BLaER1 (cell line): ENCODE data around the gene LRRFIP1.

ENCODE experiments used
- H3K27ac ChIP-seq: shearing (Covaris generic); formaldehyde crosslinking; 2 replicates; pipeline ENCODE4 v1.8.1; 2022
- H3K27me3 ChIP-seq: shearing (Covaris generic); formaldehyde crosslinking; 2 replicates; pipeline ENCODE4 v1.8.1; 2022
- H3K36me3 ChIP-seq: shearing (Covaris generic); formaldehyde crosslinking; 2 replicates; pipeline ENCODE4 v1.8.1; 2022
- H3K4me1 ChIP-seq: shearing (Covaris generic); formaldehyde crosslinking; 2 replicates; pipeline ENCODE4 v1.8.1; 2022
- H3K4me2 ChIP-seq: shearing (Covaris generic); formaldehyde crosslinking; 2 replicates; pipeline ENCODE4 v1.8.1; 2022
- H3K4me3 ChIP-seq: shearing (Covaris generic); formaldehyde crosslinking; 2 replicates; pipeline ENCODE4 v1.8.1; 2022
- H3K9ac ChIP-seq: shearing (Covaris generic); formaldehyde crosslinking; 2 replicates; pipeline ENCODE4 v1.8.1; 2022
- H3K9me3 ChIP-seq: shearing (Covaris generic); formaldehyde crosslinking; 2 replicates; pipeline ENCODE4 v1.8.1; 2022
- H4K20me1 ChIP-seq: shearing (Covaris generic); formaldehyde crosslinking; 2 replicates; pipeline ENCODE4 v1.8.1; 2022
- Cebpa-rat ChIP-seq: shearing (Covaris generic); IDR thresholded peaks from 2 replicates; pipeline ENCODE4 v1.8.1; 2022

The LRRFIP1 gene

DNA sequence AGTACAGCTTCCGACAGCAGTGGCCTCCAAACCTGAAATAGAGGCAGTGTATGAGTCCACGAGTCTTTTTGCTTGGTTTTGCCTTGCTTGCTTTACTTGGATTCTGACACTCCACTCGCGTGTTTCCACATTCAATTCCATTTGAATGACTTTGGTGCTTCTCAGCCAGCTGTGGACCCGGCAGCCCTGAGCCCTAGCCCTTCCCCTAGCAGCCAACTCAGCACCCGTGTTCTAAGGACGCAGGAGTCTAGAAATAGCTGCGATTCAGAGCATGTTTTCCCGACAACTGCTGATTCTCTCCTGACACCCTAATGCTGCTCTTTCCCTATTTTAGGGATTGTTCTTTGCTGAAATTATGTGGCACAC lies 20.6 kb downstream of the LRRFIP1 start:
- Histone ChIP-seq H3K27ac (no peak overlapping the region), H3K27me3 (no peaks in the 10 kb centered on the region), H3K36me3 (peaks cover 95% of the 10 kb centered on the region), H3K4me2 (no peak overlapping the region), H3K4me1 (peaks cover 10% of the 10 kb centered on the region), H3K9me3 (peaks cover 38% of the 10 kb centered on the region), H4K20me1 (peaks cover 49% of the 10 kb centered on the region), H3K4me3 (no peak overlapping the region), H3K9ac (no peak overlapping the region)
- no peak for TF ChIP-seq Cebpa-rat

- H3K27ac ChIP-seq: no peak overlapping the region
- peaks cover 22% of the 10 kb centered on the region for H3K4me1 ChIP-seq
- no peak overlapping the region for H3K4me2 ChIP-seq
- peaks cover 31% of the 10 kb centered on the region for H4K20me1 ChIP-seq
- no peak overlapping the region for H3K4me3 ChIP-seq
- H3K9me3 ChIP-seq: peaks cover 50% of the 10 kb centered on the region
- no peak overlapping the region for H3K9ac ChIP-seq
- H3K36me3 ChIP-seq: peaks cover 77% of the 10 kb centered on the region
- TF ChIP-seq Cebpa-rat: no peak
- H3K27me3 ChIP-seq: no peaks in the 10 kb centered on the region
Measured at GRCh38 chr2:237649541-237650454, 22.4 kb downstream of the LRRFIP1 start.

DNA sequence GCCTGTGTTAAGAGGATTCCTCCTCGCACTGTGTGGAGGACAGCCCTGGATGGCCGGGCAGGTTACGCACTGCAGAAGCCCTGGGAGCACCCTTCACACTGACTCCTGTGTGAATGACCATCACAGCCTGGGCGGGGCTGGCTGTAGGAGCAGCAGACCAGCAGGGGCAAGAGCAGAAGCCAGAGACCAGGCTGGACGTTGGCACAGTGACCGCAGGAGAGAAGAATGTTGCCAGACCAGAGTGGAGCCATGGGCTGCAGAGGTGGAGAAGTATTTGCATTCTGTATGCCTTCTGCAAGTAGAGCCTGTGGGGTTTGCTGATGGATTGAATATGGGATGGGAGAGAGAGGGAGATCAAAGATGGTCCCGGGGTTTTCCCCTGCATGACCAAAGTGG lies 23.1 kb downstream of the LRRFIP1 start:
- no peaks in the 10 kb centered on the region for H3K27me3 ChIP-seq
- peaks cover 50% of the 10 kb centered on the region for H3K9me3 ChIP-seq
- no peak for TF ChIP-seq Cebpa-rat
- H3K4me2 ChIP-seq: no peak overlapping the region
- H4K20me1 ChIP-seq: peaks cover 24% of the 10 kb centered on the region
- H3K4me1 ChIP-seq: peaks cover 29% of the 10 kb centered on the region
- H3K9ac ChIP-seq: no peak overlapping the region
- H3K27ac ChIP-seq: no peak overlapping the region
- H3K4me3 ChIP-seq: no peak overlapping the region
- peaks cover 71% of the 10 kb centered on the region for H3K36me3 ChIP-seq

DNA sequence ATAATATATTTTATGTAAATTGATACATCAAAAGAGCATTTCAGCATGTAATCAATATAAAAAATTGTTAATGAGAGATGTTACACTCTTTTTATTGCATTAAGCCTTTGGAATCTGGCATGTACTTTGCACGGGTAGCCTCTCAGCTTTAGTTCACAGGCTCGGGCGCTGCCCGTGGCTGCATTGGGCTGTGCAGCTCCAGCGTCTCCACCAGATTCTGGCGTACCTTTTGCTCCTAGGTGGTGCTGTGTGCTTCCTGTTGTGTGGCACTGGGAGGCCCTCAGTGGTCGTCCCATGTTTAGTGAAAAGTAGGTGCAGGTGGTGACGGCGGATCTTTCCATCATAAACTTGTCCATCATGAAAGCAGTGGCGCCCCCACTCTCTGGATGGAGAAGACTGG lies 24.4 kb downstream of the LRRFIP1 start:
- no peak for TF ChIP-seq Cebpa-rat
- no peaks in the 10 kb centered on the region for H3K27me3 ChIP-seq
- peaks cover 60% of the 10 kb centered on the region for H3K36me3 ChIP-seq
- H3K4me2 ChIP-seq: no peak overlapping the region
- H4K20me1 ChIP-seq: peaks cover 14% of the 10 kb centered on the region
- H3K27ac ChIP-seq: no peak overlapping the region
- H3K4me1 ChIP-seq: peaks cover 29% of the 10 kb centered on the region
- H3K9ac ChIP-seq: no peak overlapping the region
- H3K9me3 ChIP-seq: peaks cover 56% of the 10 kb centered on the region
- no peak overlapping the region for H3K4me3 ChIP-seq

GRCh38 chr2:237652181-237652580 lies 24.8 kb downstream of the LRRFIP1 start:
- Histone ChIP-seq H3K9ac (no peak overlapping the region), H3K4me1 (peaks cover 27% of the 10 kb centered on the region), H3K36me3 (peaks cover 60% of the 10 kb centered on the region), H3K9me3 (peaks cover 60% of the 10 kb centered on the region), H4K20me1 (peaks cover 10% of the 10 kb centered on the region), H3K4me2 (no peak overlapping the region), H3K27me3 (no peaks in the 10 kb centered on the region), H3K27ac (no peak overlapping the region), H3K4me3 (no peak overlapping the region)
- TF ChIP-seq Cebpa-rat: no peak

DNA sequence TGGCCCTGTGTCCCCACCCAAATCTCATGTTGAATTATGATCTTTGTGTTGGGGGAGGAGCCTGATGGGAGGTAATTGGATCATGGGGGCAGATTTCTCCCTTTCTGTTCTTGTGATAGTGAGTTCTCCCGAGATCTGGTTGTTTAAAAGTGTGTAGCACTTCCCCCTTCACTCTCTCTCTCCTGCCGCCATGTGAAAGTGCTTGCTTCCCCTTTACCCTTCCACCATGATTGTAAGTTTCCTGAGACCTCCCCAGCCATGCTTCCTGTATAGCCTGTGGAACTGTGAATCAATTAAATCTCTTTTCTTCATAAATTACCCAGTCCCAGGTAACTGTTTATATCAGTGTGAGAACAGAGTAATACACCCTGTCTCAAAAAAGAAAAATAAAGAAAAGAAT lies 25.5 kb downstream of the LRRFIP1 start:
- Histone ChIP-seq H3K9me3 (peaks cover 67% of the 10 kb centered on the region), H3K36me3 (peaks cover 56% of the 10 kb centered on the region)

DNA sequence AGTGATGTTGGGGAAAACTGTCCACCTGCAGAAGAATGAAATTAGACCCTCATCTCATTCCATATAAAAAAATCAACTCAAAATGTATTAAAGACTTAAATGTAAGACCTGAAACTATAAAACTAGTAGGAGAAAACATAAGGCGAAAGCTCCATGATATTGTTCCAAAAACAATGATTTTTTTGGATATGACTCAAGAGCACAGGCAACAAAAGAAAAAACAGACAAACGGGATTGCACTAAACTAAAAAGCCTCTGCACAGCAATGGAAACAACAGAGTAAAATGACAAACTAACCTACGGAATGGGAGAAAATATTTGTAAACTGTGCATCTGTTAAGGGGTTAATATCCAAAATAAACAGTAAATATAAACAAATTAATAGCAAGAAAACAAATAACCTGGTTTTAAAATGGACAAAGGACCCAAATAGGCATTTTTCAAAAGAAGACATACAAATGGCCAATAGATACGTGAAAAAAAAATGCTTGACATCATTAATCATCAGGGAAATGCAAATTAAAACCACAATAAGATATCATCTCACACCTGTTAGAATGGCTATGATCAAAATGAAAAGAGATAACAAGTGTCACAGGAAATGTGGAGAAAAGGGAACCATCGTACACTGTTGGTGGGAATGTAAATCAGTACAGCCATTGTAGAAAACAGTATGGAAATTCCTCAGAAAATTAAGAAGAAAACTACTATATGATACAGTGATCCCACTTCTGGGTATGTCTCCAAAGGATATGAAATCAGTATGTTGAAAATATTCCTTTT lies 26.6 kb downstream of the LRRFIP1 start:
- H3K36me3 ChIP-seq: peaks cover 47% of the 10 kb centered on the region
- H4K20me1 ChIP-seq: no peaks in the 10 kb centered on the region; the same call in 1 of the 2 replicates
- no peak for TF ChIP-seq Cebpa-rat

More for the DNA sequence above, 25.5 kb downstream of the LRRFIP1 start:
- Histone ChIP-seq H3K27me3 (no peaks in the 10 kb centered on the region), H4K20me1 (peaks cover 3% of the 10 kb centered on the region), H3K4me3 (no peak overlapping the region), H3K9ac (no peak overlapping the region), H3K4me1 (peaks cover 20% of the 10 kb centered on the region), H3K4me2 (no peak overlapping the region), H3K27ac (no peak overlapping the region)
- TF ChIP-seq Cebpa-rat: no peak

DNA sequence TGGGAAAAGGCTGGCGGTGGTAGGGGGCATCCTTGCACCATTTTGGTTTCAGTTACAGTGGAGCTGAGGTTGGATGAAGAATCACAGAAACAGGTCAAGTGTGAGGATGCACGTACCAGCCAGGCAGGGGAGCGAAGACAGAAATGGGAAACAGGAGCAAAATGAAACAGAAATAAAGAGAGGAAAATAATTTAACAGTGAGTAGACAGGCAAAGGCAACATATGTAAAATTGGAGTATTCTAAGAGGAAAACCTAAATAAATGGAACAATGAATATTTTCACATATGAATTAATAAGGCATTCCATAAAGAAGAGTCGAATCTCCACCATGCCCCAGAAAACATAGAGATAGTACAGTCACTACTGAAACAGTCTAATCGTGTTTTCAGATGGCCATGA lies 29.7 kb downstream of the LRRFIP1 start:
- Histone ChIP-seq H3K36me3 (peaks cover 16% of the 10 kb centered on the region), H3K27me3 (no peaks in the 10 kb centered on the region), H3K4me2 (no peak overlapping the region), H4K20me1 (peaks cover 16% of the 10 kb centered on the region; the same call in 1 of the 2 replicates), H3K9me3 (peaks cover 39% of the 10 kb centered on the region), H3K4me1 (peaks cover 45% of the 10 kb centered on the region), H3K9ac (no peak overlapping the region), H3K27ac (no peak overlapping the region), H3K4me3 (no peak overlapping the region)
- no peak for TF ChIP-seq Cebpa-rat

More for the DNA sequence above, 26.6 kb downstream of the LRRFIP1 start:
- Histone ChIP-seq H3K4me1 (peaks cover 20% of the 10 kb centered on the region), H3K9ac (no peak overlapping the region), H3K9me3 (peaks cover 68% of the 10 kb centered on the region), H3K4me2 (no peak overlapping the region), H3K27me3 (no peaks in the 10 kb centered on the region), H3K4me3 (no peak overlapping the region), H3K27ac (no peak overlapping the region)

- Histone ChIP-seq H3K4me1 (peaks cover 59% of the 10 kb centered on the region), H3K36me3 (peaks cover 7% of the 10 kb centered on the region; the same call in 1 of the 2 replicates), H3K27me3 (no peaks in the 10 kb centered on the region), H3K4me3 (no peak overlapping the region), H3K27ac (peak overlapping the region; percentile 66), H4K20me1 (peaks cover 38% of the 10 kb centered on the region), H3K4me2 (peak overlapping the region; percentile 84), H3K9me3 (peaks cover 18% of the 10 kb centered on the region), H3K9ac (peak overlapping the region; percentile 52; the same call in 1 of the 2 replicates)
- TF ChIP-seq Cebpa-rat: no peak
Measured at GRCh38 chr2:237660381-237660900, 33.1 kb downstream of the LRRFIP1 start.
